ENCODE results near the gene RIC8B.

RIC8B gene

GRCh38 chr12:106845902-106846301 lies 71.4 kb downstream of the RIC8B start:
- no peak for DNase-seq
- Histone ChIP-seq H3K27me3 (no peaks in the 10 kb centered on the region), H3K9me3 (no peaks in the 10 kb centered on the region), H3K4me1 (peaks cover 8% of the 10 kb centered on the region), H3K36me3 (peaks cover 7% of the 10 kb centered on the region), H3K4me3 (ENCODE audit: low read depth, low read length) (no peak overlapping the region)
- TF ChIP-seq CTCF (IDR thresholded peaks at IDR 0.05; ENCODE audit: low read depth, low read length): no peak

- TF ChIP-seq CTCF (IDR thresholded peaks at IDR 0.05; ENCODE audit: low read depth, low read length): no peak
Measured at GRCh38 chr12:106847861-106848260, 73.4 kb downstream of the RIC8B start.

GRCh38 chr12:106851306-106851705 lies 76.8 kb downstream of the RIC8B start:
- no peak for TF ChIP-seq CTCF (IDR thresholded peaks at IDR 0.05; ENCODE audit: low read depth, low read length)
- peaks cover 3% of the 10 kb centered on the region for H3K36me3 ChIP-seq

More at GRCh38 chr12:106847861-106848260, 73.4 kb downstream of the RIC8B start:
- no peaks in the 10 kb centered on the region for H3K27me3 ChIP-seq
- no peak overlapping the region for H3K4me3 ChIP-seq (ENCODE audit: low read depth, low read length)
- peaks cover 4% of the 10 kb centered on the region for H3K4me1 ChIP-seq
- H3K9me3 ChIP-seq: no peaks in the 10 kb centered on the region
- H3K36me3 ChIP-seq: peaks cover 3% of the 10 kb centered on the region; the same call in 1 of the 2 replicates
- DNase-seq: no peak

GRCh38 chr12:106854723-106855122 lies 80.2 kb downstream of the RIC8B start:
- Histone ChIP-seq H3K27me3 (no peaks in the 10 kb centered on the region), H3K36me3 (no peaks in the 10 kb centered on the region; the same call in 1 of the 2 replicates), H3K4me1 (no peaks in the 10 kb centered on the region), H3K9me3 (no peaks in the 10 kb centered on the region), H3K4me3 (ENCODE audit: low read depth, low read length) (no peak overlapping the region)
- no peak for TF ChIP-seq CTCF (IDR thresholded peaks at IDR 0.05; ENCODE audit: low read depth, low read length)
- DNase-seq: no peak

More at GRCh38 chr12:106851306-106851705, 76.8 kb downstream of the RIC8B start:
- H3K4me1 ChIP-seq: no peaks in the 10 kb centered on the region
- H3K9me3 ChIP-seq: no peaks in the 10 kb centered on the region
- no peak for DNase-seq
- no peak overlapping the region for H3K4me3 ChIP-seq (ENCODE audit: low read depth, low read length)
- no peaks in the 10 kb centered on the region for H3K27me3 ChIP-seq

GRCh38 chr12:106855221-106855758 lies 80.8 kb downstream of the RIC8B start:
- Histone ChIP-seq H3K4me3 (ENCODE audit: low read depth, low read length) (no peak overlapping the region), H3K9me3 (no peaks in the 10 kb centered on the region), H3K27me3 (no peaks in the 10 kb centered on the region), H3K36me3 (no peaks in the 10 kb centered on the region; the same call in 1 of the 2 replicates), H3K4me1 (no peaks in the 10 kb centered on the region)
- no peak for TF ChIP-seq CTCF (IDR thresholded peaks at IDR 0.05; ENCODE audit: low read depth, low read length)
- no peak for DNase-seq

GRCh38 chr12:106861984-106862916 lies 87.8 kb downstream of the RIC8B start:
- H3K4me1 ChIP-seq: no peaks in the 10 kb centered on the region
- no peak for DNase-seq
- peaks cover 3% of the 10 kb centered on the region for H3K36me3 ChIP-seq
- H3K9me3 ChIP-seq: no peaks in the 10 kb centered on the region
- H3K4me3 ChIP-seq (ENCODE audit: low read depth, low read length): no peak overlapping the region
- no peaks in the 10 kb centered on the region for H3K27me3 ChIP-seq
- no peak for TF ChIP-seq CTCF (IDR thresholded peaks at IDR 0.05; ENCODE audit: low read depth, low read length)

All from BE2C (cell line).